ENCODE results near the gene AMT. TPM values are rescaled to one million over a fixed set of nuclear protein-coding genes. Genes with fewer than 3 reads are reported as not detected.

The AMT gene, protein sequence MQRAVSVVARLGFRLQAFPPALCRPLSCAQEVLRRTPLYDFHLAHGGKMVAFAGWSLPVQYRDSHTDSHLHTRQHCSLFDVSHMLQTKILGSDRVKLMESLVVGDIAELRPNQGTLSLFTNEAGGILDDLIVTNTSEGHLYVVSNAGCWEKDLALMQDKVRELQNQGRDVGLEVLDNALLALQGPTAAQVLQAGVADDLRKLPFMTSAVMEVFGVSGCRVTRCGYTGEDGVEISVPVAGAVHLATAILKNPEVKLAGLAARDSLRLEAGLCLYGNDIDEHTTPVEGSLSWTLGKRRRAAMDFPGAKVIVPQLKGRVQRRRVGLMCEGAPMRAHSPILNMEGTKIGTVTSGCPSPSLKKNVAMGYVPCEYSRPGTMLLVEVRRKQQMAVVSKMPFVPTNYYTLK
- total RNA-seq (13.3 TPM), polyA plus RNA-seq (1 to 10 TPM in 1 of 4 donors, under 1 TPM in 3; 0.29 to 1.1 (median 0.54) TPM)

DNA sequence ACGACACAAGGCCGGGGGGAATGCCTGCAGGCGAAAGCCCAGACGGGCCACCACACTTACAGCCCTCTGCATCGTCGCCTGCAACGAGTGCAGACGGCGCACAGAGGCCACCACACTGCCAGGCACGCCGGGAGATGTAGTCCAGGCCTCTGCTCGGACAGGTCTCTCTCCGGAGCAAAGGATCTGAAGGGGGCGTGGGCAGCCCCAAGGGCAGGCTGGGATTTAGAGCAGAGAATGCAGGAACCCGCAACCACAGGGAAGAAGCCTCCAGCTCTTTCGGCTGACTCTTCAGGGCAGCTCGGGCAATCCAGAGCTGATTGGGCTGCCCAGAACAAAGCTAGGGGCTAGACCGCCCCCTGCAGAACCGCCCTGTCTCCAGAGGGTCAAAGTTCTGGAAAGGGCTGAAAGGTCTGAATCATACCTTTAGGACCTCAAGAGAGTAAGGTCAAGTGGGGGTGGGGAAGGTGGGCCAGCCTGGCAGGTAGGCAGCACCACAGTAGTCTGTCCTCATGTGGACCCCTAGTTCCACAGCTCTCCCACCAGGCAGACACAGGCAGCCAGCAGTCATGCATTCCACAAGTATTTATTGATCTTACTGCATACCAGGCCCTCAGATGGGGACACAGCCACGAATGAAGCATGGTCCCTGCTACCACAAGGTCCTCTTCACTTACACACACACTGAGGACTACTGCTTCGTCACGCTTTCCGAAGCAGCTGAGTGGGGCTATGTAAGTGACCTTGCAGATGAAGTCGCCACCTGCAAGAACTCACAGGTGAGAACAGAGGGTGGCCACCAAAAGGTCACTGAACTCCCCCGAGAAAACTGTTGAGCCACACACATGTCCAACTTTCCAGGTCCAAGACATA is at the start of gene AMT:
TSS of gene AMT (minus strand) at position 95 of the 870 bp plus-strand sequence. CDS start at position 72, 23 bp downstream.
- no peak for DNase-seq
- Histone ChIP-seq H3K4me3 (ENCODE audit: low read depth, low read length) (no peak within 1 kb of the TSS), H3K4me1 (ENCODE audit: control insufficient read depth, insufficient read depth, low read length, poor library complexity, severe bottlenecking) (peaks cover 11% of the 10 kb centered on the region), H3K27ac (ENCODE audit: insufficient read depth, low read length, poor library complexity, severe bottlenecking) (no peak within 1 kb of the TSS), H3K36me3 (ENCODE audit: control insufficient read depth, insufficient read depth, low read length) (peaks cover 14% of the 10 kb centered on the region), H3K27me3 (ENCODE audit: control insufficient read depth, insufficient read depth, low read length) (no peaks in the 10 kb centered on the region), H3K9me3 (ENCODE audit: control insufficient read depth in 2 of 2, low read length in 2 of 2) (no peaks in the 10 kb centered on the region)
- peaks cover 0 to 50% (median 21%) of the 10 kb centered on the region in 4 donors for H3K4me1 Mint-ChIP-seq
- H3K27me3 Mint-ChIP-seq = no peaks in the 10 kb centered on the region
- H3K9me3 Mint-ChIP-seq = no peaks in the 10 kb centered on the region
- peak within 1 kb of the TSS; percentile 20 to 75 (median 63) for H3K27ac Mint-ChIP-seq
- ATAC-seq (ENCODE audit: low read depth in 2 of 2) = no peak
- H3K36me3 Mint-ChIP-seq = peaks cover 14% of the 10 kb centered on the region
- H3K4me3 Mint-ChIP-seq = peak within 1 kb of the TSS in 2 of 4 donors; percentile 4 to 79

DNA sequence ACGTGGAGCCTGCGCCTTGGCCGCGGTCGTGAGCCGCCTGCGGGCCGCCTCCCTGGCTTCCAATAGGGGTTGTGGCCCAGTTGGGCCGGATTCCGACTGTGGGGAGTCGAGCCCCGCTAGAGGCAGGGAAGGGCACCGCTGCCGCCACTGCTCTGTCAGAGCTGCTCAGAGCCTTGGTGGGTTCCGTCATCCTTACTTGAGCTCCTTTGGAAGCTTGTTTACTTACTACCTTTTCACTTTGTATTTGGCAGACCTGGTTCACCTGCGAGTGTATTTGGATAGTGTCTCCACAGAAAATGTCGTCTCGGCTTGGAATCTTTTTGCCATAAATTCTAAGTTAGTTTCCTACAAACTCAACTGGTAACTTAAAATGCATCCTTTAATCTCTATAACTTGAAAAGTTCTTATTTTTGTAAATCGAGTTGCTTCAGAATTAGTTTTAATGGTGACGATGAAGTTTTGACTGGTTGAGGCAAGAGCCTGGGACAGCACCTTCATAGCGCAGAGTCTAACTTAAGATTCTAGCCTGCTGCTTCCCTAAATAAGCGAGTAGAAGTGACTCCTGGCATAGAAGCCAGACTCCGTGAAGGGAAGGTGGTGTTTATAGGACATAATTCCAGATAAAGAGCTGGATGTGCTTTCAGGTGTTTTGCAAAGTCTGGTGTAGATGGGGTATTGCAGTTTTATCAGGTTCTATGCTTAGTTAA is 48.6 kb upstream of the AMT start:
- Histone ChIP-seq H3K4me1 (ENCODE audit: control insufficient read depth, insufficient read depth, low read length, poor library complexity, severe bottlenecking) (peaks cover 22% of the 10 kb centered on the region), H3K9me3 (ENCODE audit: control insufficient read depth in 2 of 2, low read length in 2 of 2) (no peaks in the 10 kb centered on the region), H3K27me3 (ENCODE audit: control insufficient read depth, insufficient read depth, low read length) (no peaks in the 10 kb centered on the region), H3K36me3 (ENCODE audit: control insufficient read depth, insufficient read depth, low read length) (no peaks in the 10 kb centered on the region), H3K27ac (ENCODE audit: insufficient read depth, low read length, poor library complexity, severe bottlenecking) (peak overlapping the region; percentile 89), H3K4me3 (ENCODE audit: low read depth, low read length) (peak overlapping the region; percentile 96)
- Mint-ChIP-seq H3K9me3 (no peaks in the 10 kb centered on the region), H3K27ac (peak overlapping the region; percentile 88 to 98 (median 96)), H3K4me3 (peak overlapping the region; percentile 90 to 99 (median 92)), H3K4me1 (peaks cover 7 to 29% (median 22%) of the 10 kb centered on the region in 4 donors), H3K36me3 (no peaks in the 10 kb centered on the region), H3K27me3 (no peaks in the 10 kb centered on the region)
- ATAC-seq (ENCODE audit: low read depth in 2 of 2) (peak; percentile 12 to 17), DNase-seq (no peak)

DNA sequence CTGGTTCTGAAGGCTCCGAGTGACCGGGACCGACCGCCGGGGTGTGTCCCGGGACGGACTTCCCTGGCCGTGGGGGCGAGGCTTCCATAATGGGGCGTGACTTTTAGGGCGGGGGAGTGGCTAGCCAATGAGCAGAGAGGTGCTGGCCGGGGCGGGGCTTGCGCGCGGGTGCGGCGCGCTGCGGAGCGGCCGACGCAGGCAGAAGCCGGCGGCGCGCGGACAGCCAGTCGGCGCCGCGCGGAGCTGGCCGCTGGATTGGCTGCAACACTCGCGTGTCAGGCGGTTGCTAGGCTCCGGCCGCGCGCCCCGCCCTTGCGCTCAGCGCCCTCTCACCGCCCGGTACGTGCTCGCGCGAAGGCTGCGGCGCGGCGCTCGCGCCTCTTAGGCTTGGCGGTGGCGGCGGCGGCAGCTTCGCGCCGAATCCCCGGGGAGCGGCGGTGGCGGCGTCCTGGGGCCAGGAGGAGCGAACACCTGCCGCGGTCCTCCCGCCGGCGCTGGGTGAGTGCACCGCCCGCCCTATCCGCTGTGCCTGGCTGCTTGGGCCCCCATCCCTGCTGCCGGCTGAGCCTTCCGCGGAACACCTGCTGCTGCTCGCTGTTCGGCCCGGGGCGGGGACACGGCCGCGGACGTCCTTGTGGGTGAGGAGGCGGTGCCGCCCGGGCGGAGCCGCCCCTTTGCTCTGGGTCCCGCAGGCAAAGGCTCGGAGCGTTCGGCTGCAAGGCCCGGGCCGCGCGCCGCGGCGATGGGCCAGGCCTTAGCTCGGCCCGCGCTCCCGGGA is 47.9 kb upstream of the AMT start, which contains the start of gene DAG1:
TSS of gene DAG1 (plus strand) at position 332 of the 778 bp plus-strand sequence. CDS start 40,268 bp downstream, outside the sequence.
- peak; percentile 89 to 90 for ATAC-seq (ENCODE audit: low read depth in 2 of 2)

DNA sequence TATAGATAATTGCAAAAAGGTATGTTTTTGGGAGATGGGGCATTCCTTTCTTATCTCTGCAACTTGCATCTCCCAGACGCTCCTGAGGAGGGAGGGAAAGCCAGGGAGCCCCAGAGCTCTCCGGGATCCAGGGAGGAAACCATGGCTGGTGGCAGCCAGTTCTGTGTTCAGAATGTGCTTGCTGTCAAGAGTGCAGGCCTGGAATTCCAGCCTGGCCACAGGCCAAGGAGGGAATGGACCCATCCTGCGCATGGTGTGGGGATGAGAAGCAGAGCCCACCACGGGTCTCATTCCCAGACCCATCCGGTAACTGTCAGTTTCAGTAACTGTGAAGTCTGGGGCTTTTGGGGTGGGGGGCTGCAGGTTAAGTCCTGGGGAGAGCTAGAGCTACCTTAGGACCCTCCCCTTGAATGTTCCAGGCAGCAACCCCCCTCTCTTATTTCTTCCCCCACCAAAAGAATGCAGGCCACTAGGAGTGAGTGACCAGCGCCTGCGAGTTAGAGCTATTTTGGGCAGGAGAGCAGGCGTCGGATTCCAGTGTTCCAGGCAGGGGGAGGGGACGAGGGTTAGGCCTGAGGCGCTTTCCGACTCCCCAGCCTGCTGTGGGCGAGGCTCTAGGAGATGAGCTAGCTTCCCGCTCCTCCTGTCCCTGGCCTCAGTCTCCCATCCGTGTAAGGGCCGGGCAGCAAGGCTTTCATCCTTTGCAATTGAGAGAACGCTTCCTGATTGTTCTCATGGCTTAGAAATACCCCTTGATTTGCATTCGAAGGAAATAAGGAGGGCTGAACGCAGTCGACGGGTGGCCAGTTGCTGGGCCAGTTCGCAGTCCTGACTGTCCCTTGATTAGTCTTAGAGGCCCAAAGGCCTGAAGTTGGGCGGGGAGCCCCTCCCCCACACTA is 47.0 kb upstream of the AMT start:
- DNase-seq (no peak), ATAC-seq (ENCODE audit: low read depth in 2 of 2) (no peak)
- Histone ChIP-seq H3K4me1 (ENCODE audit: control insufficient read depth, insufficient read depth, low read length, poor library complexity, severe bottlenecking) (peaks cover 22% of the 10 kb centered on the region), H3K4me3 (ENCODE audit: low read depth, low read length) (peak overlapping the region; percentile 80), H3K27me3 (ENCODE audit: control insufficient read depth, insufficient read depth, low read length) (no peaks in the 10 kb centered on the region), H3K27ac (ENCODE audit: insufficient read depth, low read length, poor library complexity, severe bottlenecking) (peak overlapping the region; percentile 89), H3K36me3 (ENCODE audit: control insufficient read depth, insufficient read depth, low read length) (no peaks in the 10 kb centered on the region), H3K9me3 (ENCODE audit: control insufficient read depth in 2 of 2, low read length in 2 of 2) (no peaks in the 10 kb centered on the region)
- Mint-ChIP-seq H3K4me1 (peaks cover 7 to 25% (median 20%) of the 10 kb centered on the region in 4 donors), H3K9me3 (no peaks in the 10 kb centered on the region), H3K36me3 (no peaks in the 10 kb centered on the region), H3K4me3 (peak overlapping the region; percentile 91 to 99 (median 94)), H3K27ac (peak overlapping the region; percentile 80 to 95 (median 93)), H3K27me3 (no peaks in the 10 kb centered on the region)

More for the DNA sequence above, 47.9 kb upstream of the AMT start, which contains the start of gene DAG1:
- H3K36me3 Mint-ChIP-seq = no peaks in the 10 kb centered on the region
- H3K27ac Mint-ChIP-seq = peak within 1 kb of the TSS; percentile 88 to 98 (median 96)
- no peaks in the 10 kb centered on the region for H3K9me3 ChIP-seq (ENCODE audit: control insufficient read depth in 2 of 2, low read length in 2 of 2)
- peak within 1 kb of the TSS; percentile 92 to 99 (median 94) for H3K4me3 Mint-ChIP-seq
- no peaks in the 10 kb centered on the region for H3K27me3 Mint-ChIP-seq
- no peaks in the 10 kb centered on the region for H3K9me3 Mint-ChIP-seq
- H3K4me3 ChIP-seq (ENCODE audit: low read depth, low read length) = peak within 1 kb of the TSS; percentile 96
- H3K36me3 ChIP-seq (ENCODE audit: control insufficient read depth, insufficient read depth, low read length) = no peaks in the 10 kb centered on the region
- H3K27me3 ChIP-seq (ENCODE audit: control insufficient read depth, insufficient read depth, low read length) = no peaks in the 10 kb centered on the region
- H3K27ac ChIP-seq (ENCODE audit: insufficient read depth, low read length, poor library complexity, severe bottlenecking) = peak within 1 kb of the TSS; percentile 89
- peaks cover 22% of the 10 kb centered on the region for H3K4me1 ChIP-seq (ENCODE audit: control insufficient read depth, insufficient read depth, low read length, poor library complexity, severe bottlenecking)
- peak; percentile 93 to 97 (median 94) for DNase-seq
- peaks cover 7 to 27% (median 20%) of the 10 kb centered on the region in 4 donors for H3K4me1 Mint-ChIP-seq

DNA sequence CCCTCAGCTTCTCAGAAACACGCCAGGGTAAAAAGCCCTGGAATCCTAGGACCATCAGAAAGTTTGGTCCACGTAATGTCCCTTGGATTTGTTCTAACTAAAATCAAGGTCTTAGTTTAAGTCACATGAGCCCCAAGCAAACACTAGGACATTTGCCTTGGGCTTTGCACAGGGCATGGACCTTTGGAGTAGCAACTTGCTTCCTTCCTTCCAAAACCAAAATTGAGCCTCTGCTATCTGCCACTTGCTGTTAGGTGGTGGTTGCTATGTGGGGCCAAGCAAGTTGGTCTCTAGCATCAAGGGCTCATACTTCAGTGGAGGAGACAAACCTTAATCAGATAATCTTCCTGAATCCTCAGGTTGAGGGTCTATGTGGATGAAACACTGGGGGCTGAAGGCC is 43.8 kb upstream of the AMT start:
- H3K4me3 ChIP-seq (ENCODE audit: low read depth, low read length) = no peak overlapping the region
- Mint-ChIP-seq H3K4me1 (peaks cover 1 to 12% (median 8%) of the 10 kb centered on the region in 4 donors), H3K27me3 (no peaks in the 10 kb centered on the region), H3K27ac (peak overlapping the region in 1 of 3 donors; percentile 63), H3K36me3 (no peaks in the 10 kb centered on the region), H3K9me3 (no peaks in the 10 kb centered on the region), H3K4me3 (no peak overlapping the region)
- DNase-seq (no peak), ATAC-seq (ENCODE audit: low read depth in 2 of 2) (no peak)
- H3K9me3 ChIP-seq (ENCODE audit: control insufficient read depth in 2 of 2, low read length in 2 of 2) = no peaks in the 10 kb centered on the region
- no peaks in the 10 kb centered on the region for H3K36me3 ChIP-seq (ENCODE audit: control insufficient read depth, insufficient read depth, low read length)
- peaks cover 12% of the 10 kb centered on the region for H3K4me1 ChIP-seq (ENCODE audit: control insufficient read depth, insufficient read depth, low read length, poor library complexity, severe bottlenecking)
- no peak overlapping the region for H3K27ac ChIP-seq (ENCODE audit: insufficient read depth, low read length, poor library complexity, severe bottlenecking)
- H3K27me3 ChIP-seq (ENCODE audit: control insufficient read depth, insufficient read depth, low read length) = no peaks in the 10 kb centered on the region

DNA sequence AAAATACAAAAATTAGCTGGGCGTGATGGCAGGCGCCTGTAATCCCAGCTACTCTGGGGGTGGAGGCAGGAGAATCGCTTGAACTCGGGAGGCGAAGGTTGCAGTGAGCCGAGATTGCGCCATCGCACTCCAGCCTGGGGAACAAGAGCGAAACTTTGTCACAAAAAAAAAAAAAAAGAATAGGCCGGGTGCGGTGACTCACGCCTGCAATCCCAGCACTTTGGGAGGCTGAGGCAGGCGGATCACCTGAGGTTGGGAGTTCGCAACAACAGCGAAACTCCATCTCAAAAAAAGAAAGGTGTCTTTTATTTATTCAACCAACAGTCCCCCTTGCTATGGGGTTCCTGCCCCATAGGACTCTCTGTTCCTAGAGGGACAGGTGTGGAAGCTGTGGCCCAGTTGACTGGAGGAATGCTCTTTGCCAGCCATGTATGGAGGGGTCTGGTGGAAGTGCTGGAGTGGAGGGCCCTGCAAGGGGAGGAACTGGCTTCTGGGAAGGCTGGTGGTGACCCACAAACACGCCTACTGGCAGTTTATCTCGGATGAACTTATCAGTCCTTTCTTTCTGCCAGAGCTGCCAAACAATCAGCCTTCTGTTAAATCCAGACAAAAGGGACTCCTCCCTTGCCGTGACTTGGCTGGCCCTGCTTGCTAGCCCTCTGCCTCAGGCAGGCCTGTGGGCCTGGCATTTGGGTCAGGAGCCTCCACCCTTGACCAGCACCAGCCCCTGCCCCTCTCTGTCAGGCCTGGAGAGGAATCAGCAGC is 43.2 kb upstream of the AMT start:
- no peak for ATAC-seq (ENCODE audit: low read depth in 2 of 2)
- H3K36me3 ChIP-seq (ENCODE audit: control insufficient read depth, insufficient read depth, low read length) = no peaks in the 10 kb centered on the region
- no peak overlapping the region for H3K27ac ChIP-seq (ENCODE audit: insufficient read depth, low read length, poor library complexity, severe bottlenecking)
- H3K4me3 ChIP-seq (ENCODE audit: low read depth, low read length) = no peak overlapping the region
- H3K27me3 ChIP-seq (ENCODE audit: control insufficient read depth, insufficient read depth, low read length) = no peaks in the 10 kb centered on the region
- H3K4me1 ChIP-seq (ENCODE audit: control insufficient read depth, insufficient read depth, low read length, poor library complexity, severe bottlenecking) = peaks cover 6% of the 10 kb centered on the region
- no peak for DNase-seq
- H3K4me3 Mint-ChIP-seq = peak overlapping the region in 1 of 4 donors; percentile 38
- no peaks in the 10 kb centered on the region for H3K9me3 ChIP-seq (ENCODE audit: control insufficient read depth in 2 of 2, low read length in 2 of 2)
- no peaks in the 10 kb centered on the region for H3K27me3 Mint-ChIP-seq
- H3K4me1 Mint-ChIP-seq = peaks cover 0 to 7% (median 5%) of the 10 kb centered on the region in 4 donors
- H3K27ac Mint-ChIP-seq = no peak overlapping the region
- no peaks in the 10 kb centered on the region for H3K9me3 Mint-ChIP-seq
- H3K36me3 Mint-ChIP-seq = no peaks in the 10 kb centered on the region
